Left lobe of liver (tissue), 2 donors: Measurements from ENCODE around the gene CMC4. TPM values are rescaled to one million over a fixed set of nuclear protein-coding genes. Genes with fewer than 3 reads are reported as not detected.
A peak's percentile ranks its signal among the peaks of the same experiment; 100 is the strongest.

Experiments
- ATAC-seq: fragments of 200-7000 bp; cut with Tn5 transposase; one replicate; pipeline ENCODE4 v1.9.1; 2020; ENCODE audit warnings: mild to moderate bottlenecking, moderate library complexity
- DNase-seq: peaks from one replicate; pipeline ENCODE4 v3.0.0-alpha.2; 2020; ENCODE audit warnings: low spot score
- total RNA-seq: library from RNA; stranded (reverse); gene quantifications from one replicate; pipeline ENCODE4 v1.2.1, GENCODE V29; 2021
- donor health status: DM: no; HTN: no; CAD: no; lungs with moderate emphysema.
- donor health status: DM: no; HTN: yes; CAD: no.

Gene CMC4
- total RNA-seq = 8.3 TPM

GRCh38 chrX:155070975-155071693 is at the start of gene CMC4, which contains the start of the genes BRCC3 and MTCP1:
Gene CMC4, minus strand, starts transcription at chrX:155071136. Its CDS starts 7,113 bp downstream, at chrX:155064023.
Gene BRCC3, plus strand, starts transcription at chrX:155071508. Its CDS starts 20 bp downstream, at chrX:155071528.
Gene MTCP1, minus strand, starts transcription at chrX:155071136. Its CDS starts 5,126 bp downstream, at chrX:155066010.
- ATAC-seq = peak; percentile 92
- peak; percentile 84 for DNase-seq

GRCh38 chrX:155115174-155115819 is 44.4 kb upstream of the CMC4 start:
- no peak for ATAC-seq
- no peak for DNase-seq

GRCh38 chrX:155113097-155113496 is 42.2 kb upstream of the CMC4 start:
- no peak for DNase-seq
- ATAC-seq = no peak

GRCh38 chrX:155112171-155112570 is 41.2 kb upstream of the CMC4 start:
- ATAC-seq = no peak
- no peak for DNase-seq

- no peak for ATAC-seq
- no peak for DNase-seq
Observed at GRCh38 chrX:155108427-155108826, 37.5 kb upstream of the CMC4 start.

GRCh38 chrX:155105919-155106318 is 35.0 kb upstream of the CMC4 start:
- DNase-seq (no peak), ATAC-seq (no peak)

GRCh38 chrX:155094468-155095061 is 23.6 kb upstream of the CMC4 start:
- DNase-seq = no peak
- ATAC-seq = peak; percentile 84

GRCh38 chrX:155086961-155087735 is 16.2 kb upstream of the CMC4 start:
- DNase-seq (no peak), ATAC-seq (no peak)

GRCh38 chrX:155086202-155086840 is 15.4 kb upstream of the CMC4 start:
- ATAC-seq (peak; percentile 75), DNase-seq (peak; percentile 47)

- ATAC-seq = no peak
Observed at GRCh38 chrX:155071694-155072280, 851 bp upstream of the CMC4 start.

GRCh38 chrX:155070663-155070974 is 317 bp downstream of the CMC4 start:
- peak; percentile 3 for ATAC-seq

More at GRCh38 chrX:155071694-155072280, 851 bp upstream of the CMC4 start:
- no peak for DNase-seq

GRCh38 chrX:155070038-155070437 is 898 bp downstream of the CMC4 start:
- ATAC-seq = no peak
- DNase-seq = no peak

More at GRCh38 chrX:155070663-155070974, 317 bp downstream of the CMC4 start:
- no peak for DNase-seq

- ATAC-seq (no peak), DNase-seq (no peak)
Observed at GRCh38 chrX:155069414-155069813, 1.5 kb downstream of the CMC4 start.

GRCh38 chrX:155068165-155068564 is 2.8 kb downstream of the CMC4 start:
- no peak for DNase-seq
- no peak for ATAC-seq

- no peak for DNase-seq
- ATAC-seq = peak; percentile 57
Observed at GRCh38 chrX:155065035-155065734, 5.8 kb downstream of the CMC4 start.

GRCh38 chrX:155061760-155062159 is 9.2 kb downstream of the CMC4 start:
- ATAC-seq (no peak), DNase-seq (no peak)

GRCh38 chrX:155056877-155057792 is 13.8 kb downstream of the CMC4 start:
- ATAC-seq (peak; percentile 93), DNase-seq (peak; percentile 71)

- no peak for DNase-seq
- no peak for ATAC-seq
Observed at GRCh38 chrX:155056471-155056870, 14.5 kb downstream of the CMC4 start.

GRCh38 chrX:155055494-155055893 is 15.4 kb downstream of the CMC4 start:
- DNase-seq = no peak
- no peak for ATAC-seq
